A549 (cell line): Measurements from ENCODE around the gene HGS. TPM values are rescaled to one million over a fixed set of nuclear protein-coding genes. Genes with fewer than 3 reads are reported as not detected.

Experiments used
- BHLHE40 ChIP-seq: IDR thresholded peaks from 2 replicates; pipeline ENCODE4 v1.6.1; 2012; ENCODE audit warnings: low read depth, low read length, inconsistent platforms
- CBX8 ChIP-seq: fragments of 200-600 bp; sonication (generic); IDR thresholded peaks from 2 replicates; pipeline ENCODE4 v1.6.1; 2016
- CEBPB ChIP-seq, 2 experiments: fragments of >200 bp in 1 of 2; sonication (Bioruptor Twin) in 1 of 2; formaldehyde crosslinking in 1 of 2; IDR thresholded peaks; 2 replicates each; pipeline ENCODE4 v1.6.1; 2012 to 2016
- CHD4 ChIP-seq: fragments of 200-600 bp; sonication (generic); IDR thresholded peaks from 2 replicates; pipeline ENCODE4 v1.6.1; 2016; ENCODE audit warnings: antibody characterized with exemption, mild to moderate bottlenecking, borderline replicate concordance
- CTCF ChIP-seq: fragments of >200 bp; sonication (Bioruptor Twin); formaldehyde crosslinking; IDR thresholded peaks from 3 replicates; pipeline ENCODE4 v1.5.1; 2016
- ELK1 ChIP-seq: fragments of 150-350 bp; IDR thresholded peaks from 2 replicates; pipeline ENCODE4 v1.6.1; 2014; ENCODE audit warnings: low read depth, mild to moderate bottlenecking, low read length
- ESRRA ChIP-seq: fragments of 150-350 bp; IDR thresholded peaks from 2 replicates; pipeline ENCODE4 v1.6.1; 2014; ENCODE audit warnings: mild to moderate bottlenecking, low read length, borderline replicate concordance
- FOSB ChIP-seq: fragments of 250-450 bp; sonication (Bioruptor Pico); IDR thresholded peaks from 2 replicates; pipeline ENCODE4 v1.5.0; 2020; ENCODE audit warnings: mild to moderate bottlenecking, moderate library complexity
- FOXS1 ChIP-seq: fragments of 250-450 bp; sonication (Bioruptor Pico); IDR thresholded peaks from 2 replicates; pipeline ENCODE4 v1.5.0; 2020; ENCODE audit warnings: mild to moderate bottlenecking, moderate library complexity
- HDAC2 ChIP-seq: fragments of 200-600 bp; sonication (generic); IDR thresholded peaks from 2 replicates; pipeline ENCODE4 v1.6.1; 2016
- HEYL ChIP-seq: fragments of 250-450 bp; sonication (Bioruptor Pico); IDR thresholded peaks from 2 replicates; pipeline ENCODE4 v1.8.0; 2021; ENCODE audit warnings: mild to moderate bottlenecking, moderate library complexity
- HOXA7 ChIP-seq: fragments of 250-450 bp; sonication (Bioruptor Pico); IDR thresholded peaks from 2 replicates; pipeline ENCODE4 v1.5.0; 2020; ENCODE audit warnings: mild to moderate bottlenecking, moderate library complexity
- HOXB13 ChIP-seq: fragments of 250-450 bp; sonication (Bioruptor Pico); IDR thresholded peaks from 2 replicates; pipeline ENCODE4 v1.5.0; 2020; ENCODE audit warnings: low read depth, mild to moderate bottlenecking, moderate library complexity
- HOXB5 ChIP-seq: fragments of 250-450 bp; sonication (Bioruptor Pico); IDR thresholded peaks from 2 replicates; pipeline ENCODE4 v1.5.0; 2020; ENCODE audit warnings: mild to moderate bottlenecking, moderate library complexity
- JUN ChIP-seq, 2 experiments: fragments of >200 bp; sonication (Bioruptor Twin); formaldehyde crosslinking; IDR thresholded peaks; 2 replicates in 1 of 2; 3 replicates in 1 of 2; pipeline ENCODE4 v1.6.1; 2016 to 2017
- JUNB ChIP-seq: fragments of >200 bp; sonication (Bioruptor Twin); formaldehyde crosslinking; IDR thresholded peaks from 2 replicates; pipeline ENCODE4 v1.6.1; 2016
- MAFK ChIP-seq: fragments of 450-650 bp; IDR thresholded peaks from 2 replicates; pipeline ENCODE4 v1.6.1; 2014; ENCODE audit not compliant: partially characterized antibody
- MAX ChIP-seq: IDR thresholded peaks from 2 replicates; pipeline ENCODE4 v1.6.1; 2012
- MYC ChIP-seq: IDR thresholded peaks from 2 replicates; pipeline ENCODE4 v1.6.1; 2012; ENCODE audit warnings: mild to moderate bottlenecking, inconsistent platforms, low read length, improper control_type of control experiment, borderline replicate concordance
- NFE2L2 ChIP-seq: fragments of 150-350 bp; conservative IDR thresholded peaks from 2 replicates; pipeline ENCODE4 v1.6.1; 2014; ENCODE audit warnings: low read length
- PBX3 ChIP-seq: IDR thresholded peaks from 2 replicates; pipeline ENCODE4 v1.6.1; 2012
- PHF8 ChIP-seq: fragments of 200-600 bp; sonication (generic); IDR thresholded peaks from 2 replicates; pipeline ENCODE4 v1.6.1; 2016; ENCODE audit warnings: low read depth, mild to moderate bottlenecking, antibody characterized with exemption, moderate library complexity, borderline replicate concordance
- POLR2A ChIP-seq: IDR thresholded peaks from 2 replicates; pipeline ENCODE4 v1.6.1; 2012; ENCODE audit warnings: mild to moderate bottlenecking, low read length
- RAD21 ChIP-seq, 2 experiments: fragments of >200 bp in 1 of 2; sonication (Bioruptor Twin) in 1 of 2; formaldehyde crosslinking in 1 of 2; IDR thresholded peaks in 1 of 2; conservative IDR thresholded peaks in 1 of 2; 2 replicates in 1 of 2; 3 replicates in 1 of 2; pipeline ENCODE4 v1.6.1; 2012 to 2018; ENCODE audit warnings: inconsistent platforms in 1 of 2
- RFX5 ChIP-seq: fragments of 450-650 bp; IDR thresholded peaks from 2 replicates; pipeline ENCODE4 v1.7.1; 2014; ENCODE audit warnings: antibody characterized with exemption, mild to moderate bottlenecking, moderate library complexity
- RNF2 ChIP-seq: fragments of 200-600 bp; sonication (generic); IDR thresholded peaks from 2 replicates; pipeline ENCODE4 v1.6.1; 2016; ENCODE audit warnings: low read depth, mild to moderate bottlenecking, antibody characterized with exemption, moderate library complexity, borderline replicate concordance
- SMC3 ChIP-seq: fragments of >200 bp; sonication (Bioruptor Twin); formaldehyde crosslinking; IDR thresholded peaks from 3 replicates; pipeline ENCODE4 v1.6.1; 2018; ENCODE audit warnings: inconsistent platforms
- SREBF2 ChIP-seq: fragments of 450-650 bp; IDR thresholded peaks from 2 replicates; pipeline ENCODE4 v1.6.1; 2014; ENCODE audit warnings: mild to moderate bottlenecking, moderate library complexity
- TFCP2L1 ChIP-seq: fragments of 250-450 bp; sonication (Bioruptor Pico); IDR thresholded peaks from 2 replicates; pipeline ENCODE4 v1.5.0; 2021; ENCODE audit warnings: mild to moderate bottlenecking
- TP53 ChIP-seq: fragments of 250-450 bp; sonication (Bioruptor Pico); IDR thresholded peaks from 2 replicates; pipeline ENCODE4 v1.5.0; 2021; ENCODE audit warnings: mild to moderate bottlenecking, moderate library complexity
- USF2 ChIP-seq: fragments of 450-650 bp; IDR thresholded peaks from 2 replicates; pipeline ENCODE4 v1.6.1; 2014; ENCODE audit warnings: antibody characterized with exemption
- ZC3H11A ChIP-seq: fragments of 450-650 bp; IDR thresholded peaks from 2 replicates; pipeline ENCODE4 v1.6.1; 2014; ENCODE audit warnings: antibody characterized with exemption, mild to moderate bottlenecking
- ZNF302 ChIP-seq: fragments of 250-450 bp; sonication (Bioruptor Pico); IDR thresholded peaks from 2 replicates; pipeline ENCODE4 v1.9.0; 2021; ENCODE audit warnings: inconsistent platforms, mild to moderate bottlenecking, moderate library complexity
- ZSCAN20 ChIP-seq: fragments of 250-450 bp; sonication (Bioruptor Pico); IDR thresholded peaks from 2 replicates; pipeline ENCODE4 v1.8.0; 2022; ENCODE audit warnings: mild to moderate bottlenecking, moderate library complexity
- polyA plus RNA-seq, 4 experiments: library from polyadenylated mRNA; depleted of rRNA in 3 of 4; stranded (reverse); fragments of >200 nt; fragmentation: RNase III in 1 of 4; extraction: RNeasy Plus Mini Kit Qiagen cat#74134 plus additional on column Dnase treatment in 1 of 4; gene quantifications; 2 replicates in 3 of 4; 3 replicates in 1 of 4; pipeline ENCODE4 v1.2.3, GENCODE V29; 2011 to 2017

The HGS gene
- polyA plus RNA-seq, 2 of the 4 experiments (the other 2 are of a cell fraction), result 85.9 to 130 TPM

- no peak for TF ChIP-seq JUNB
- TF ChIP-seq JUN (IDR thresholded peaks at IDR 0.05), result no peak
- TF ChIP-seq CHD4, result no peak
- TF ChIP-seq PBX3, result no peak
- TF ChIP-seq CEBPB (IDR thresholded peaks at IDR 0.05), result no peak
- peak; percentile 88; the same call in 1 of the 2 replicates for TF ChIP-seq ZNF302 (CRISPR knock-in tag)
- TF ChIP-seq SREBF2, result no peak
- TF ChIP-seq POLR2A, result peak; percentile 53
- peak; percentile 88; the same call in 1 of the 2 replicates for TF ChIP-seq HEYL (CRISPR knock-in tag)
- TF ChIP-seq HOXA7 (CRISPR knock-in tag), result peak; percentile 67; the same call in 1 of the 2 replicates
- TF ChIP-seq MYC, result peak; percentile 96; the same call in 1 of the 2 replicates
- peak; percentile 98 for TF ChIP-seq HOXB13 (CRISPR knock-in tag)
- no peak for TF ChIP-seq MAFK
- no peak for TF ChIP-seq ZSCAN20 (CRISPR knock-in tag)
- TF ChIP-seq TFCP2L1 (CRISPR knock-in tag), result peak; percentile 88; the same call in 1 of the 2 replicates
- TF ChIP-seq TP53, result peak; percentile 51
- no peak for TF ChIP-seq RNF2
- no peak for TF ChIP-seq PHF8
- peak; percentile 87 for TF ChIP-seq FOXS1 (CRISPR knock-in tag)
- TF ChIP-seq SMC3, result no peak
- no peak for TF ChIP-seq RFX5
- no peak for TF ChIP-seq CTCF
- TF ChIP-seq RAD21 (conservative IDR thresholded peaks at IDR 0.05 in 1 of 2, IDR thresholded peaks at IDR 0.05 in 1 of 2), result no peak
- TF ChIP-seq USF2, result no peak
- TF ChIP-seq CBX8, result no peak
- no peak; the same call in 1 of the 2 replicates for TF ChIP-seq ZC3H11A
- peak; percentile 100 for TF ChIP-seq MAX
- TF ChIP-seq NFE2L2, result no peak
- TF ChIP-seq FOSB (CRISPR knock-in tag), result peak; percentile 68; the same call in 1 of the 2 replicates
- TF ChIP-seq HDAC2, result no peak
- TF ChIP-seq ESRRA, result no peak
- no peak for TF ChIP-seq BHLHE40
- TF ChIP-seq ELK1, result no peak
- TF ChIP-seq HOXB5 (CRISPR knock-in tag), result peak; percentile 92; the same call in 1 of the 2 replicates
- TF ChIP-seq, all 56 proteins: peak for 17
Measured at GRCh38 chr17:81665205-81666091, 18.4 kb upstream of the HGS start (continued).
